GM18505 (cell line): Measurements from ENCODE around the gene WFIKKN1.
A peak's percentile ranks its signal among the peaks of the same experiment; 100 is the strongest.
"Not testable (repeated sequence)": the region's sequence is repeated elsewhere in the genome, so short reads cannot be mapped to it uniquely, and the experiment has no call there.

ENCODE experiments used
- ATAC-seq: cut with Tn5 transposase; IDR thresholded peaks from one replicate; pipeline ENCODE4 v1.9.1; 2021; ENCODE audit not compliant: unreplicated experiment
- POLR2A ChIP-seq: IDR thresholded peaks from 4 replicates; pipeline ENCODE4 v1.6.1; 2011; ENCODE audit warnings: borderline replicate concordance; ENCODE audit not compliant: insufficient read depth, insufficient read length; ENCODE audit errors: extremely low read depth

Gene WFIKKN1

DNA sequence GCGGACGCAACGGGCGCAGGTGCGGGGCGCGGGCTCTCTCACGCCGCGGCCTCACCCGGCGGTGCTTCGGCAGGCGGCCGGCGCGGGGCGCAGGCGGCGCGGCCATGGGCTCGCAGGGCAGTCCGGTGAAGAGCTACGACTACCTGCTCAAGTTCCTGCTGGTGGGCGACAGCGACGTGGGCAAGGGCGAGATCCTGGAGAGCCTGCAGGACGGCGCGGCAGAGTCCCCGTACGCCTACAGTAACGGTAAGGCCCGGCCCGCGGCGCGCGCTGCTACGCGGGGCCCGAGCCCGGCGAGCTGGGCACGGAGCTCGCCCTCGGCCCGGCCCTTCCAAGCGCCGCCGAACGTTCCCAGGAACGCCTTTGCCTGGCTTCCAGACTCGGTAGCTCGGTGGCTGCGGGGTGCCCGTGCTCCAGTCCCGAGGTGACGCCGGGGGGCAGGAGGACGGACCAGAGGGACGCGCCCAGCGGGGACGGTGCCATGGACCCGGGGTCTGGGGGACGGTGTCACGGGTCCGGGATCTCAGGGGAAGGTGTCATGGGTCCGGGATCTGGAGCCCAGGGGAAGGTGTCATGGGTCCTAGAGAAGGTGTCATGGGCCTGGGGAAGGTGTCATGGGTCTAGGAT is 40.5 kb upstream of the WFIKKN1 start:
- peak; percentile 2 for ATAC-seq

GRCh38 chr16:590815-591200 is 40.0 kb upstream of the WFIKKN1 start:
- no peak for TF ChIP-seq POLR2A
- no peak for ATAC-seq

More for the DNA sequence above, 40.5 kb upstream of the WFIKKN1 start:
- TF ChIP-seq POLR2A, result no peak

DNA sequence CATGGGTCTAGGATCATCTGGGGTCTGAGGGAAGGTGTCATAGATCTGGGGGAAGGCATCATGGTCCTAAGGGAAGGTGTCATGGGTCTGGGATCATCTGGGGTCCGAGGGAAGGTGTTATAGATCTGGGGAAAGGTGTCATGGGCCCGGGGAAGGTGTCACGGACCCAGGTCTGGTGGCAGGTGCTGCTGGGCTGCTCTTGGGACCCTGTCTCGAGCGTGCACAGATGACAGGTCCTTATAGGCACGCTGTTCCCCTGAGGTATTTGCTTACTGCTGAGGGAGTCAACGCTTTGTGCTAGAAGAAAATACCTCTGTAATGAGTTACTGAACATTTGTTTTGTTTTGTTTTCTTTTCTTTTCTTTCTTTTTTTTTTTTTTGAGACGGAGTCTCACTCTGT is 39.6 kb upstream of the WFIKKN1 start:
- TF ChIP-seq POLR2A, result no peak
- ATAC-seq, result no peak

DNA sequence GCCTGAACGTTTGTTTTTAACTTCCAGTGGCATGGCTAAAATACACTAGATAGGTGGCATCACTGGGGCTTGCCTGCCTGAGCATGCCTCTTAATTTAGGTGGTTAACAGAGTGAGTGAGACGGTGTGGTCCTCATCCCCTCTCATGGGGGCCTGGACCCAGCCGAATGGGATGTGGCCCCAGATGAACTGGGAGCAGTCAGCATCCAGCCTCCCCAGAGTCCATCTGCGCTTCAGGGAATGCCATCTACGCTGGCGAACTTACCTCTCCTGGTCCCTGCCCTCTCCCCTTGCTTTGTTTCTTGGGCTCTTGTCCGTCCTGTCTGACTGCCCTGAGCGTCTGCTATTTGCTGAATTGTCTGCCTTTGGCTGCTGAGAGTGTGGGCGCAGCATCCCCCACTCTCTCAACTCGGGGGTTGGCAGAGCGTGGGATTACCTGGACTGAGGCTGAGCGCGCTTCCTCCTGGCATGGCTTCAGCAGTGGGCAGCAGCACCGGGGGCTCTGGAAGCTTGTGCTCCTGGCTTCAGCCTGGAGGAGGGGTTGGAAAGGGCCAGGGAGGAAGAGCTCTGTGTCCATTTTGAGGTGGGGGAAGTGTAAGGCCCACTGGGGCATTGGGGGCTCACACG is 38.8 kb upstream of the WFIKKN1 start:
- ATAC-seq, result no peak
- no peak for TF ChIP-seq POLR2A

- ATAC-seq, result no peak
- TF ChIP-seq POLR2A, result no peak
Measured at GRCh38 chr16:592518-593306, 38.1 kb upstream of the WFIKKN1 start.

- no peak for TF ChIP-seq POLR2A
- ATAC-seq, result no peak
Measured at GRCh38 chr16:593406-593805, 37.4 kb upstream of the WFIKKN1 start.

DNA sequence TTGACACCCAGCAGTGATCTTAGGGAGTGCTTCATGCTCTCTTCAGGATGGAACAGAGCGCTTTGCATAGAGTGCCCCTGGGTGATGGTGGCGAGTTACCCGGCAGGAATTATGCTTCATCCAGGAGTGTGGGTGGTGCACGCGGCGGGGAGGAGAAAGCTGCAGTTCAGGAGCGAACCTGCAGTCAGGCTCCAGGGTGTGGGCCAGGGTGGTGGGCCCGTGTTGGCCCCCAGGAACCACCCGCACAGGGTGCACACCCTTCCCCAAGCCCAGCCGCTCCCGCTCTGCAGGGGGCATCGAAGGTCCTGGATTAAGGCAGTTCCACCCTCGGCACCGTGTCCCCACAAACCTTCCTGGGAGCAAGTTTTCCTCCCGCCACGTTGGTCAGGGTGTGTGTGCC is 37.0 kb upstream of the WFIKKN1 start:
- ATAC-seq, result no peak
- no peak for TF ChIP-seq POLR2A

DNA sequence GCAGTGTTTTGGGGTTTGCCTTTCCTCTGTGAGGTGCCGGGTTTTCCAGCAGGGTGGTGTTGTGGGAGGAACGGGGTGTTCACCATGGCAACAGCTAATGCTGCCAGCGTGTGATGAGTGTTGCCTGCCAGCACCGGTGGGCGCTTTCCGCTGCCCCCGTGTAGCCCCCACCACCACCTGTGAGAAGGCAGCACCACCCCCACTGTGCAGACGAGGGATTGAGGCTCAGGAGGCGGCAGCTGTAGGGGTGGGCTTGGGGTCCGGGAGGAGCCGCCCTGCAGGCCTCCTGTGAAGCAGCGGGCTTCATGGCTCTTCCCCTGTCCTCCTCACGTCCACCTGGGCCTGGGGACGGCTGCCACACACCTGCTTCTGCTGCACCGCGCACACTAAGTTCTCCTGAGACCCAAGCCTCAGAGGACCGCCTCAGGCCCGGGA is 35.7 kb upstream of the WFIKKN1 start:
- no peak for ATAC-seq

DNA sequence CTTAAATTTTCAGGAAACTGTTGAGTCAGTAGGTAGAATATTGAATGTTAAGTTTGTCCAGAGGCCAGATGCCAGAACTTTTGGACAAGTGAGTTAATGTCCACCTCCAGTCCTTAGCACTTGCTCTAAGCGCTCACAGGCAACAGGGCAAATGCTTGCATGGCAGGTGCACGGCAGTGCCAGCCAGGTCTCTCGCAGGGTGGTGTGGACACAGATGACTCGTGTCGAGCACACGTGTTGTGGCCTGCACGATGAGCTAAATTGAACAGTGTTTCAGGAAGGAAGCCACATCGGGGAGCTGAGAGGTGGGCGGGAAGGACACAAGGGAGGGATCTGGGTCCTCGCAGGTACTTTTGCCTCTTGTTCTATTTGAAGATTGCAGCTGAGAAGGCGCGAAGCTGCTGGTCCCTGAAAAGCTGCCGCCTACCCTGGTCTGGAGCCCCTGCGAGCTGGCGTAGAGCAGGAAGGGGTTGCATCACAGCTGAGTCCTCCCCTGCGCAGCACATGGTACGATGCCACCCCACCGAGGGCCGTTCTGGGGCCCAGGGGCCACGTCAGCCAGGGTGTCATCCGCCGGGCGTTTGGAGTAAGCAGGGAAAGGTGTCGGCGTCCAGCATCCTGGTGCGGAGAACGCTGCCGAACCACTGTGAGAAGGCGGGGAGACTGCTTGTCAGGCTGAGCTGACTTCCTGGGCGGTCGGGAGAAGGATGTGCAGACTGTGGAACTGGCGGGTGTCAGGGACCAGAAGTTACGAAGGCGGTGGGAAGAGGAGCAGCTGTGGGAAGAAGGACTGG is 34.6 kb upstream of the WFIKKN1 start:
- ATAC-seq, result no peak
- TF ChIP-seq POLR2A, result no peak

More for the DNA sequence above, 35.7 kb upstream of the WFIKKN1 start:
- no peak for TF ChIP-seq POLR2A

DNA sequence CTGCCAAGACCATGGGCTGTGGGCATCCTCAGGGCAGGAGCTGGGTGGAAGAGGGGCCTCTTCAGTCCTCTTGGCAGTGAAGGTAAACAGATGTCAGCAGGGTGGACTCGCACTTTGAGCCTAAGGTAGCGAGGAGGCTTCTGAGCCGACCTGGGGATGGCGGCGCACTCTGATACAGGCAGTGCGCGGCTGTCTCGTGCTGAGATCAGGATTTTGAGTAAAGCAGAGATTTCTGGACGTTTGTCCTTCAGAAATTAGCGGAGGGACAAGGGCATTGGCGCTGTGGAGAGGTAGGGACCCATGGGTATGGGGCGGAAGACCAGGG is 34.1 kb upstream of the WFIKKN1 start:
- no peak for ATAC-seq
- TF ChIP-seq POLR2A, result no peak

DNA sequence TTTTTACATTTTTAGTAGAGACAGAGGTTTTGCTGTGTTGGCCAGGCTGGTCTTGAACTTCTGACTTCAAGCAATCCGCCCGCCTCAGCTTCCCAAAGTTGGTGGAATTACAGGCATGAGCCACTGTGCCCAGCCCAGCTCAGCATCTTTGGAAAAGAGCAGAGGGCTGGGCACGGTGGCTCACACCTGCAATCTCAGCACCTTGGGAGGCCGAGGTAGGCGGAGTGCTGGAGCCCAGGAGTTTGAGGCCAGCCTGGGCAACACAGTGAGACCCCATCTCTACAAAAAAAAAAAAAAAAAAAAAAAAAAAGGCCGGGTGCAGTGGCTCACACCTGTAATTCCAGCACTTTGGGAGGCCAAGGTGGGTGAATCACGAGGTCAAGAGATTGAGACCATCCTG is 33.1 kb upstream of the WFIKKN1 start:
- not testable (repeated sequence) for ATAC-seq

DNA sequence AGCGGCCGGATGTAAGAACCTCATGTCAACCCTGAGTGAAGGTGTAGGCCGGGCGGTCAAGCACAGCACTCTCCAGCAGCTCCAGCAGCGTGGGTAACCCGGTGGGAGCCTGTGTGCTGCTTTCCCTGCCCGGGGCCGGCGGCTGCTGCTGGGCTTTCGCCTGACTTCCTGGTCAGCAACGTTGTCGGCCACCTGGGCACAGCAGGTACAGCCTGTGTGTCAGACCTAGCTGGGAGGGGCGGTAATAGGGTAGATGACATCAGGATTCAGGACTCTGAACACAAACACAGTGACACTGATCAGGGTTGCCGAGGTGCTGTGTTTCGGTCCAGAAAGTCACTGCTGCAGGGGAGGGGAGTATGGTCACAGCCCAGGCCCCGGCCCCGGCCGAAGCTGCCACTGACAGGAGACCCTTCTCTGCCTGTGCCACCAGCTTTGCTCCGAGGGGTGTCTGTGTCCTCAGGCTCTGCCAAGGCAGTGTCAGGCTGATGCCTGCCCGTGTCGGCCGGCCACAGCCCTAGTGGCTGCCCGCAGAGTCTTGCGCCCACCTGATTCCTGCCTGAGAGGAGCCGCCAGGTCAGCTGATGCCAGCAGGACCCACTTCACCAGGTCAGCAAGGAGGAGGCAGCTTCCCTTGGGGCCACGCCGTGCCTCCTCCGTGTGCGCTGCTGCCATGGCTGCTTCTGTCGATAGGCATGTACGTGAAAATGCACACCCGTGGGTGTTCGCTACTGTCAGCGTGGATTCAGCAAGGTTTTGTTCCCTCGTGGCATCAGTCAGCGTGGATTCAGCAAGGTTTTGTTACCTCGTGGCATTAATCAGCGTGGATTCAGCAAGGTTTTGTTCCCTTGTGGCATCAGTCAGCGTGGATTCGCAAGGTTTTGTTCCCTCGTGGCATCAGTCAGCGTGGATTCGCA is 31.7 kb upstream of the WFIKKN1 start:
- TF ChIP-seq POLR2A, result no peak
- ATAC-seq, result no peak

GRCh38 chr16:600781-601180 is 30.0 kb upstream of the WFIKKN1 start:
- ATAC-seq, result no peak

GRCh38 chr16:603933-604332 is 26.9 kb upstream of the WFIKKN1 start:
- ATAC-seq, result no peak
- no peak for TF ChIP-seq POLR2A

More at GRCh38 chr16:600781-601180, 30.0 kb upstream of the WFIKKN1 start:
- no peak for TF ChIP-seq POLR2A
